ENCODE data around the gene ZDHHC21.

ZDHHC21 gene

GRCh38 chr9:14633148-14633547 is 60.1 kb downstream of the ZDHHC21 start:
- TF ChIP-seq FOXP2 (optimal IDR thresholded peaks at IDR 0.05; ENCODE audit: borderline replicate concordance, extremely low read depth, extremely low read length, insufficient read depth), result no peak
- no peak for TF ChIP-seq TAF1 (IDR thresholded peaks at IDR 0.05; ENCODE audit: borderline replicate concordance, insufficient read depth, low read length)
- TF ChIP-seq REST (IDR thresholded peaks at IDR 0.05; ENCODE audit: insufficient read depth in 1 of 2, low read depth in 2 of 2, low read length in 2 of 2), result no peak
- TF ChIP-seq SIN3A (IDR thresholded peaks at IDR 0.05; ENCODE audit: borderline replicate concordance, insufficient read depth, low read length), result no peak
- TF ChIP-seq POLR2AphosphoS5 (IDR thresholded peaks at IDR 0.05; ENCODE audit: low read depth, low read length), result no peak

- TF ChIP-seq TAF1 (IDR thresholded peaks at IDR 0.05; ENCODE audit: borderline replicate concordance, insufficient read depth, low read length) (no peak), POLR2AphosphoS5 (IDR thresholded peaks at IDR 0.05; ENCODE audit: low read depth, low read length) (no peak), REST (IDR thresholded peaks at IDR 0.05; ENCODE audit: insufficient read depth in 1 of 2, low read depth in 2 of 2, low read length in 2 of 2) (no peak), SIN3A (IDR thresholded peaks at IDR 0.05; ENCODE audit: borderline replicate concordance, insufficient read depth, low read length) (no peak), FOXP2 (optimal IDR thresholded peaks at IDR 0.05; ENCODE audit: borderline replicate concordance, extremely low read depth, extremely low read length, insufficient read depth) (no peak)
These were observed 65.7 kb downstream of the ZDHHC21 start for GRCh38 chr9:14627513-14627912.

GRCh38 chr9:14618836-14619420 is 74.3 kb downstream of the ZDHHC21 start:
- no peak for TF ChIP-seq TAF1 (IDR thresholded peaks at IDR 0.05; ENCODE audit: borderline replicate concordance, insufficient read depth, low read length)
- TF ChIP-seq SIN3A (IDR thresholded peaks at IDR 0.05; ENCODE audit: borderline replicate concordance, insufficient read depth, low read length), result no peak
- no peak for TF ChIP-seq REST (IDR thresholded peaks at IDR 0.05; ENCODE audit: insufficient read depth in 1 of 2, low read depth in 2 of 2, low read length in 2 of 2)
- TF ChIP-seq FOXP2 (optimal IDR thresholded peaks at IDR 0.05; ENCODE audit: borderline replicate concordance, extremely low read depth, extremely low read length, insufficient read depth), result no peak
- no peak for TF ChIP-seq POLR2AphosphoS5 (IDR thresholded peaks at IDR 0.05; ENCODE audit: low read depth, low read length)

- TF ChIP-seq SIN3A (IDR thresholded peaks at IDR 0.05; ENCODE audit: borderline replicate concordance, insufficient read depth, low read length), result no peak
- TF ChIP-seq FOXP2 (optimal IDR thresholded peaks at IDR 0.05; ENCODE audit: borderline replicate concordance, extremely low read depth, extremely low read length, insufficient read depth), result no peak
- TF ChIP-seq TAF1 (IDR thresholded peaks at IDR 0.05; ENCODE audit: borderline replicate concordance, insufficient read depth, low read length), result no peak
- TF ChIP-seq POLR2AphosphoS5 (IDR thresholded peaks at IDR 0.05; ENCODE audit: low read depth, low read length), result no peak
- no peak for TF ChIP-seq REST (IDR thresholded peaks at IDR 0.05; ENCODE audit: insufficient read depth in 1 of 2, low read depth in 2 of 2, low read length in 2 of 2)
These were observed 76.8 kb downstream of the ZDHHC21 start for GRCh38 chr9:14616188-14616982.

Data from PFSK-1 (cell line).